Esophagus muscularis mucosa (tissue), 3 donors: ENCODE data around the gene MFAP3.

Source experiments
- CTCF ChIP-seq, 3 experiments: fragments of 200-600 bp in 2 of 3; fragments of 450-650 bp in 1 of 3; sonication (generic) in 2 of 3; IDR thresholded peaks; one replicate each; pipeline ENCODE4 v1.5.1; 2017 to 2019; ENCODE audit warnings: antibody characterized with exemption in 3 of 3, mild to moderate bottlenecking in 2 of 3, moderate library complexity in 1 of 3
- POLR2A ChIP-seq: fragments of 450-650 bp; IDR thresholded peaks from one replicate; pipeline ENCODE4 v1.6.1; 2017; ENCODE audit warnings: antibody characterized with exemption, moderate library complexity, mild to moderate bottlenecking, low read depth
- POLR2AphosphoS5 ChIP-seq, 2 donors: sonication (generic); formaldehyde crosslinking; IDR thresholded peaks; one replicate each; pipeline ENCODE4 v1.6.1; 2017; ENCODE audit warnings: antibody characterized with exemption in 2 of 2

- TF ChIP-seq POLR2A (no peak), CTCF (IDR thresholded peaks at IDR 0.05) (no peak), POLR2AphosphoS5 (IDR thresholded peaks at IDR 0.05) (no peak)
Observed at GRCh38 chr5:154093142-154093532, 54.4 kb downstream of the MFAP3 start.
